K562 (cell line): ENCODE measurements around the gene ACTR1B. TPM values are rescaled to one million over a fixed set of nuclear protein-coding genes. Genes with fewer than 3 reads are reported as not detected.
A peak's percentile ranks its signal among the peaks of the same experiment; 100 is the strongest.

Experiments
- ATF7 ChIP-seq: fragments of 450-650 bp; IDR thresholded peaks from 2 replicates; pipeline ENCODE4 v1.7.1; 2014; ENCODE audit warnings: mild to moderate bottlenecking, moderate library complexity
- BACH1 ChIP-seq: fragments of 200-800 bp; sonication (Bioruptor generic); IDR thresholded peaks from 2 replicates; pipeline ENCODE4 v1.6.1; 2016; ENCODE audit warnings: missing genetic modification characterization, missing compliant biosample characterization
- BHLHE40 ChIP-seq: IDR thresholded peaks from 2 replicates; pipeline ENCODE4 v1.6.1; 2011; ENCODE audit warnings: low read length, improper control_type of control experiment
- ESRRA ChIP-seq: fragments of 450-650 bp; IDR thresholded peaks from 2 replicates; pipeline ENCODE4 v1.6.1; 2014; ENCODE audit warnings: low read depth, mild to moderate bottlenecking, moderate library complexity, borderline replicate concordance
- HNRNPLL ChIP-seq: fragments of 200-400 bp; formaldehyde crosslinking; IDR thresholded peaks from 2 replicates; pipeline ENCODE4 v1.6.1; 2017; ENCODE audit warnings: low read length, low read depth, mild to moderate bottlenecking; ENCODE audit not compliant: poor library complexity, severe bottlenecking
- LEF1 ChIP-seq: fragments of 450-650 bp; IDR thresholded peaks from 2 replicates; pipeline ENCODE4 v1.6.1; 2016; ENCODE audit warnings: mild to moderate bottlenecking
- NR2C2 ChIP-seq, 2 experiments: fragments of 200-800 bp in 1 of 2; sonication (Bioruptor generic) in 1 of 2; sonication (generic) in 1 of 2; formaldehyde crosslinking in 1 of 2; IDR thresholded peaks; 2 replicates each; pipeline versions ENCODE4 v1.6.1 to v1.8.0; 2016 to 2022; ENCODE audit warnings: mild to moderate bottlenecking in 1 of 2, missing compliant biosample characterization in 1 of 2, missing genetic modification characterization in 1 of 2, missing genetic modification reagents in 1 of 2
- POLR2B ChIP-seq: fragments of 450-650 bp; IDR thresholded peaks from 2 replicates; pipeline ENCODE4 v1.6.1; 2018; ENCODE audit warnings: low read depth; ENCODE audit not compliant: partially characterized antibody
- POLR2G ChIP-seq: fragments of 200-400 bp; formaldehyde crosslinking; IDR thresholded peaks from 2 replicates; pipeline ENCODE4 v1.6.1; 2017; ENCODE audit warnings: low read depth, mild to moderate bottlenecking, antibody characterized with exemption, low read length, moderate library complexity
- PREB ChIP-seq: sonication (generic); formaldehyde crosslinking; IDR thresholded peaks from 2 replicates; pipeline ENCODE4 v1.8.1; 2023; ENCODE audit warnings: mild to moderate bottlenecking, missing genetic modification reagents
- RBBP5 ChIP-seq: fragments of 200-600 bp; sonication (generic); IDR thresholded peaks from 2 replicates; pipeline ENCODE4 v1.6.1; 2012; ENCODE audit warnings: borderline replicate concordance, mild to moderate bottlenecking, low read length, control low read depth, inconsistent platforms; ENCODE audit not compliant: insufficient read depth, poor library complexity, severe bottlenecking
- TCF7 ChIP-seq: sonication (generic); IDR thresholded peaks from 2 replicates; pipeline ENCODE4 v1.6.1; 2016; ENCODE audit warnings: antibody characterized with exemption, borderline replicate concordance
- TEAD1 ChIP-seq, 2 experiments: fragments of 450-650 bp in 1 of 2; sonication (generic) in 1 of 2; formaldehyde crosslinking; IDR thresholded peaks; 2 replicates each; pipeline versions ENCODE4 v1.4.0 to v1.8.0; 2020 to 2022; ENCODE audit warnings: mild to moderate bottlenecking in 2 of 2, missing genetic modification reagents in 1 of 2
- WHSC1 ChIP-seq: IDR thresholded peaks from one replicate; pipeline ENCODE4 v1.6.1; 2012; ENCODE audit warnings: low read length, control low read depth, inconsistent platforms
- ZNF146 ChIP-seq: IDR thresholded peaks from one replicate; pipeline ENCODE4 v1.6.1; 2018; ENCODE audit warnings: missing compliant biosample characterization; ENCODE audit not compliant: unreplicated experiment
- ZNF212 ChIP-seq: fragments of 450-650 bp; formaldehyde crosslinking; IDR thresholded peaks from 2 replicates; pipeline ENCODE4 v1.4.0; 2020; ENCODE audit warnings: mild to moderate bottlenecking
- ZNF586 ChIP-seq: fragments of 450-650 bp; formaldehyde crosslinking; conservative IDR thresholded peaks from 2 replicates; pipeline ENCODE4 v1.4.0; 2020; ENCODE audit warnings: mild to moderate bottlenecking, moderate library complexity
- polyA plus RNA-seq, 8 experiments: library from polyadenylated mRNA; depleted of rRNA in 4 of 8; stranded (reverse) in 5 of 8; unstranded in 3 of 8; fragments of >200 nt; fragmentation: Nextera tagmentation in 2 of 8; fragmentation: Illumina TruSeq in 1 of 8; extraction: Ambion mirVana in 2 of 8; extraction: Trizol in 1 of 8; gene quantifications; 2 replicates each; pipeline versions ENCODE4 v1.2.1 to v1.2.3, GENCODE V29; 2011 to 2014; ENCODE audit warnings: inconsistent platforms in 1 of 8, missing spikeins in 1 of 8
- total RNA-seq, 7 experiments: library from RNA; depleted of rRNA in 6 of 7; stranded (reverse); fragments of >200 nt in 6 of 7; fragmentation: Illumina TruSeq in 2 of 7; extraction: Trizol in 2 of 7; gene quantifications; 2 replicates each; pipeline versions ENCODE4 v1.2.1 to v1.2.3, GENCODE V29; 2011 to 2021; ENCODE audit warnings: low replicate concordance in 1 of 7
- TF ChIP-seq, protein P1 (sequence below): sonication (generic); formaldehyde crosslinking; IDR thresholded peaks from 2 replicates; pipeline ENCODE4 v1.8.0; 2022; ENCODE audit warnings: mild to moderate bottlenecking, missing genetic modification reagents
- TF ChIP-seq, protein P2 (sequence below), 2 experiments: fragments of 450-650 bp; IDR thresholded peaks; 2 replicates each; pipeline ENCODE4 v1.6.1; 2016

The ACTR1B gene
- total and polyA plus RNA-seq, 9 of the 15 experiments (the other 6 are each of a cell fraction or from before 2014, with no cell fraction given): 0.49 to 42.3 (median 22.5) TPM

DNA sequence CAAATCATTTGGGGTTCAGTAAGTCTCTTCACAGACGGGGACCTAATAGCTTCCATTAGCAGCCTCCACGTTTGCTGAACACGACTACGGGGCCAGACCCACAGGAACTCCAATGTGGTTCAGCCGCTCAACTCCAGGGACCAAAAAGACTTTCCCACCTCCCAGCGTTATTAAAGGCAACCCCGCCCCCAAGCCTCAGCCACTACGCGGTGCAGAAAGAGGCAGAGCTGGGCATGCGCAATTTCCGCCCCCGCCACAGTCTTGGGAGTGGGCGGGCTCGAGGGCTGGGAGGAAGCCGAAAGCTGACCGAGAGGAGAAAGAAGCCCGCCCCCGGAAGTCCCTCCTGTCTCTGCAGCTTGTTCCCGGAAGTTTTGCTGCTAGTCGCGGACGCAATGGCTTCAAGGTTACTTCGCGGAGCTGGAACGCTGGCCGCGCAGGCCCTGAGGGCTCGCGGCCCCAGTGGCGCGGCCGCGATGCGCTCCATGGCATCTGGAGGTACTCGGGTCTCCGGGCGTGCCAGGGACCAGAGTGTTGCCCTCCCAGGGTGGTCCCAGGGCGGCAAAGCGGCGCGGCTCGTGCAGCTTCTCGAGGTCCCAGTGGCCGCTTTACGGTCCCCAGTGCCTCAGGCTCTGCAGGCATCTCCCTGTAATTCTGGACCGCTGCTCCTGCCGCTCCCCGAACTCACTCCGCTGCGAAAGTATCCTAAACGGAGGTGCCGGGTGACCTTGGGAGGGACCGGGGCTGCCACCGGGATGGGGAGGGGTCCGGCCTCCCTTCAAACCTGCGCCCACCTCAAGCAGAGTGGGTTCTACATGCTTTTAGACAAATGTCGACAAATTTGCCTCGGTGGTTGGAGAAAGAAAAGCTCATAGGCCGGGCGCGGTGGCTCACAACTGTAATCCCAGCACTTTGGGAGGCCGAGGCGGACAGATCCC, 17.9 kb downstream of the ACTR1B start, which contains the start of gene COX5B (continued):
- TF ChIP-seq WHSC1 (no peak), HNRNPLL (peak; percentile 86), PREB (no peak), POLR2G (peak; percentile 97), BACH1 (tag) (no peak), RBBP5 (peak; percentile 91), TCF7 (peak; percentile 49; the same call in 1 of the 2 replicates), TEAD1 (CRISPR knock-in tag; IDR thresholded peaks at IDR 0.05) (peak in 1 of 2 experiments; percentile 65; a peak in 1 of 4 replicates), NR2C2 (CRISPR knock-in tag; IDR thresholded peaks at IDR 0.05) (no peak), NR2C2 (tag; IDR thresholded peaks at IDR 0.05) (peak; percentile 67; the same call in 1 of the 2 replicates), ZNF146 (CRISPR knock-in tag) (peak; percentile 8), ESRRA (peak; percentile 95), ZNF212 (CRISPR knock-in tag) (no peak), LEF1 (0 out of 2 replicates have a peak, but pooled peaks have one; percentile 33), POLR2B (peak; percentile 94), ATF7 (peak; percentile 63; the same call in 1 of the 2 replicates), ZNF586 (no peak), BHLHE40 (0 out of 2 replicates have a peak, but pooled peaks have one; percentile 22)
- TF ChIP-seq, protein P1, sequence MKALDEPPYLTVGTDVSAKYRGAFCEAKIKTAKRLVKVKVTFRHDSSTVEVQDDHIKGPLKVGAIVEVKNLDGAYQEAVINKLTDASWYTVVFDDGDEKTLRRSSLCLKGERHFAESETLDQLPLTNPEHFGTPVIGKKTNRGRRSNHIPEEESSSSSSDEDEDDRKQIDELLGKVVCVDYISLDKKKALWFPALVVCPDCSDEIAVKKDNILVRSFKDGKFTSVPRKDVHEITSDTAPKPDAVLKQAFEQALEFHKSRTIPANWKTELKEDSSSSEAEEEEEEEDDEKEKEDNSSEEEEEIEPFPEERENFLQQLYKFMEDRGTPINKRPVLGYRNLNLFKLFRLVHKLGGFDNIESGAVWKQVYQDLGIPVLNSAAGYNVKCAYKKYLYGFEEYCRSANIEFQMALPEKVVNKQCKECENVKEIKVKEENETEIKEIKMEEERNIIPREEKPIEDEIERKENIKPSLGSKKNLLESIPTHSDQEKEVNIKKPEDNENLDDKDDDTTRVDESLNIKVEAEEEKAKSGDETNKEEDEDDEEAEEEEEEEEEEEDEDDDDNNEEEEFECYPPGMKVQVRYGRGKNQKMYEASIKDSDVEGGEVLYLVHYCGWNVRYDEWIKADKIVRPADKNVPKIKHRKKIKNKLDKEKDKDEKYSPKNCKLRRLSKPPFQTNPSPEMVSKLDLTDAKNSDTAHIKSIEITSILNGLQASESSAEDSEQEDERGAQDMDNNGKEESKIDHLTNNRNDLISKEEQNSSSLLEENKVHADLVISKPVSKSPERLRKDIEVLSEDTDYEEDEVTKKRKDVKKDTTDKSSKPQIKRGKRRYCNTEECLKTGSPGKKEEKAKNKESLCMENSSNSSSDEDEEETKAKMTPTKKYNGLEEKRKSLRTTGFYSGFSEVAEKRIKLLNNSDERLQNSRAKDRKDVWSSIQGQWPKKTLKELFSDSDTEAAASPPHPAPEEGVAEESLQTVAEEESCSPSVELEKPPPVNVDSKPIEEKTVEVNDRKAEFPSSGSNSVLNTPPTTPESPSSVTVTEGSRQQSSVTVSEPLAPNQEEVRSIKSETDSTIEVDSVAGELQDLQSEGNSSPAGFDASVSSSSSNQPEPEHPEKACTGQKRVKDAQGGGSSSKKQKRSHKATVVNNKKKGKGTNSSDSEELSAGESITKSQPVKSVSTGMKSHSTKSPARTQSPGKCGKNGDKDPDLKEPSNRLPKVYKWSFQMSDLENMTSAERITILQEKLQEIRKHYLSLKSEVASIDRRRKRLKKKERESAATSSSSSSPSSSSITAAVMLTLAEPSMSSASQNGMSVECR (CRISPR knock-in tag): peak; percentile 77
- TF ChIP-seq, protein P2, sequence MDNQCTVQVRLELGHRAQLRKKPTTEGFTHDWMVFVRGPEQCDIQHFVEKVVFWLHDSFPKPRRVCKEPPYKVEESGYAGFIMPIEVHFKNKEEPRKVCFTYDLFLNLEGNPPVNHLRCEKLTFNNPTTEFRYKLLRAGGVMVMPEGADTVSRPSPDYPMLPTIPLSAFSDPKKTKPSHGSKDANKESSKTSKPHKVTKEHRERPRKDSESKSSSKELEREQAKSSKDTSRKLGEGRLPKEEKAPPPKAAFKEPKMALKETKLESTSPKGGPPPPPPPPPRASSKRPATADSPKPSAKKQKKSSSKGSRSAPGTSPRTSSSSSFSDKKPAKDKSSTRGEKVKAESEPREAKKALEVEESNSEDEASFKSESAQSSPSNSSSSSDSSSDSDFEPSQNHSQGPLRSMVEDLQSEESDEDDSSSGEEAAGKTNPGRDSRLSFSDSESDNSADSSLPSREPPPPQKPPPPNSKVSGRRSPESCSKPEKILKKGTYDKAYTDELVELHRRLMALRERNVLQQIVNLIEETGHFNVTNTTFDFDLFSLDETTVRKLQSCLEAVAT (IDR thresholded peaks at IDR 0.05): peak in 1 of 2 experiments; percentile 61; a peak in 1 of 4 replicates
